Fibroblast of the aortic adventitia (primary cell): ENCODE results near the gene ETAA1. TPM values are rescaled to one million over a fixed set of nuclear protein-coding genes. Genes with fewer than 3 reads are reported as not detected.
A peak's percentile ranks its signal among the peaks of the same experiment; 100 is the strongest.

Source experiments
- DNase-seq: peaks from one replicate; pipeline ENCODE4 v3.0.0-alpha.2; 2010; ENCODE audit warnings: low read depth
- H3K4me3 ChIP-seq: 2 replicates; pipeline ENCODE4 v1.5.1; 2011; ENCODE audit warnings: low read depth, mild to moderate bottlenecking, control low read depth, low read length, moderate library complexity
- CTCF ChIP-seq: IDR thresholded peaks from 2 replicates; pipeline ENCODE4 v1.5.1; 2011; ENCODE audit warnings: mild to moderate bottlenecking, low read length, control low read depth, inconsistent platforms; ENCODE audit not compliant: insufficient read depth
- total RNA-seq: library from RNA; depleted of rRNA; stranded (reverse); fragments of >200 nt; gene quantifications from 2 replicates; pipeline ENCODE4 v1.2.3, GENCODE V29; 2012; ENCODE audit warnings: low replicate concordance

The ETAA1 gene
- total RNA-seq, 1 donor: 27.6 TPM

- TF ChIP-seq CTCF: no peak
- H3K4me3 ChIP-seq: no peak overlapping the region
- DNase-seq: peak; percentile 73
These were observed 54.1 kb downstream of the ETAA1 start for GRCh38 chr2:67451086-67451832.

GRCh38 chr2:67453310-67453709 is 56.2 kb downstream of the ETAA1 start:
- peak; percentile 73 for DNase-seq
- no peak for TF ChIP-seq CTCF
- H3K4me3 ChIP-seq: no peak overlapping the region

- no peak for TF ChIP-seq CTCF
- no peak for DNase-seq
- no peak overlapping the region for H3K4me3 ChIP-seq
These were observed 58.3 kb downstream of the ETAA1 start for GRCh38 chr2:67455219-67456142.

- no peak for DNase-seq
- TF ChIP-seq CTCF: no peak
- no peak overlapping the region for H3K4me3 ChIP-seq
These were observed 59.3 kb downstream of the ETAA1 start for GRCh38 chr2:67456428-67456827.

- DNase-seq: no peak
- no peak for TF ChIP-seq CTCF
These were observed 60.6 kb downstream of the ETAA1 start for GRCh38 chr2:67457699-67458098.

GRCh38 chr2:67459761-67460160 is 62.6 kb downstream of the ETAA1 start:
- H3K4me3 ChIP-seq: no peak overlapping the region
- DNase-seq: no peak
- TF ChIP-seq CTCF: no peak

More at GRCh38 chr2:67457699-67458098, 60.6 kb downstream of the ETAA1 start:
- no peak overlapping the region for H3K4me3 ChIP-seq
